IPS-15b (cell line): ENCODE results near the gene SF3B1.
"Not testable (repeated sequence)": the region's sequence is repeated elsewhere in the genome, so short reads cannot be mapped to it uniquely, and the experiment has no call there.

Source experiments
- H3K27me3 ChIP-seq: one replicate; pipeline ENCODE4 v1.6.1; 2013; ENCODE audit warnings: low read length; ENCODE audit not compliant: control insufficient read depth, insufficient read depth
- H3K36me3 ChIP-seq: one replicate; pipeline ENCODE4 v1.6.1; 2013; ENCODE audit warnings: low read length; ENCODE audit not compliant: control insufficient read depth, insufficient read depth
- H3K4me1 ChIP-seq: one replicate; pipeline ENCODE4 v1.6.1; 2013; ENCODE audit warnings: mild to moderate bottlenecking, low read length; ENCODE audit not compliant: control insufficient read depth, insufficient read depth
- H3K4me3 ChIP-seq: one replicate; pipeline ENCODE4 v1.5.1; 2013; ENCODE audit warnings: low read depth, low read length
- H3K9ac ChIP-seq: one replicate; pipeline ENCODE4 v1.6.1; 2013; ENCODE audit warnings: low read depth, mild to moderate bottlenecking, low read length
- H3K9me3 ChIP-seq: one replicate; pipeline ENCODE4 v1.6.1; 2013; ENCODE audit warnings: mild to moderate bottlenecking, low read length; ENCODE audit not compliant: control insufficient read depth, insufficient read depth

The SF3B1 gene

DNA sequence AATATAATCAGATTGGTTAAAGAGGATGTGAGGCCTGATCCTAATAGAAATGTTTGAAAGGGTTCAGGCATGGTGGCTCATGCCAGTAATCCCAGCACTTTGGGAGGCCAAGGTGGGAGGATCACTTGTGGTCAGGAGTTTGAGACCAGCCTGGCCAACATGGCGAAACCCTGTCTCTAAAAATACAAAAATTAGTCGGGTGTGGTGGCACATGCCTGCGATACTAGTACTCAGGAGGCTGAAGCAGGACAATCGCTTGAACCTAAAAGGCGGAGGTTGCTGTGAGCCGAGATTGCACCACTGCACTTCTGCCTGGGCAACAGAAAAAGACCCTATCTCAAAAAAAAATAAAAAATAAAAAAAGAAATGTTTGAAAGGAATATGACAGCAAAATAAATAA, 2.3 kb downstream of the SF3B1 start:
- H3K4me1 ChIP-seq, H3K9me3 ChIP-seq, H3K9ac ChIP-seq, H3K4me3 ChIP-seq, H3K27me3 ChIP-seq, H3K36me3 ChIP-seq: not testable (repeated sequence)

DNA sequence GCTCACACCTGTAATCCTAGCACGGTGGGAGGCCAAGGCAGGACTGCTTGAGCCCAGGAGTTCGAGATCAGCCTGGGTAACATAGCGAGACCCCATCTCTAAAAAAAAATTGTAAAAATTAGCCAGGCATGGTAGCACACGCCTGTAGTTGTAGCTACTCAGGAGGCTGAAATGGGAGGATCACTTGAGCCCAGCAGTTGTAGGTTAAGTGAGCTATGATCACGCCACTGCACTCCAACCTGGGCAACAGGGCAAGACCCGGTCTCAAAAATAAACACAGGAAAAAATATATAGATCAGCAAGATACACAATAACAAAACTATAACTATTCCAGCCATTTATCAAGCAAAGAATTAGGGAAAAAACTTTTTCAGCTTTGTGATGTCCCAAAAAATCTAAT, 3.0 kb downstream of the SF3B1 start:
- peaks cover 3% of the 10 kb centered on the region for H3K4me1 ChIP-seq
- no peak overlapping the region for H3K9ac ChIP-seq
- no peaks in the 10 kb centered on the region for H3K9me3 ChIP-seq
- no peak overlapping the region for H3K4me3 ChIP-seq
- H3K27me3 ChIP-seq: no peaks in the 10 kb centered on the region
- H3K36me3 ChIP-seq: no peaks in the 10 kb centered on the region

DNA sequence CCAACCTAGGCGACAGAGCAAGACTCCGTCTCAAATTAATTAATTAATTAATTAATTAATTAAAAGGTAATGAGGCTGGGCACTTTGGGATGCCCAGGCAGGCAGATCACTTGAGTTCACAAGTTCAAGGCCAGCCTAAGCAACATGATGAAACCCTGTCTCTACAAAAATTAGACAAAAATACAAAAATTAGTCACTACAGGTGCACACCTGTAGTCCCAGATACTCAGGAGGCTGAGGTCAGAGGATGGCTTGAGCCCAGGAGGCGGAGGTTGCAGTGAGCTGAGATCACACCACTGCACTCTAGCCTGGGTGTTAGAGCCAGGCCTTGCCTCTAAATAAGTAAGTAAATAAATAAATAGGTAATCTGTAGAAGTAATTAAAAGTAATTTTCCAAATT, 6.8 kb downstream of the SF3B1 start:
- no peaks in the 10 kb centered on the region for H3K36me3 ChIP-seq
- H3K4me3 ChIP-seq: no peak overlapping the region
- H3K4me1 ChIP-seq: peaks cover under 1% of the 10 kb centered on the region
- H3K9me3 ChIP-seq: no peaks in the 10 kb centered on the region
- no peaks in the 10 kb centered on the region for H3K27me3 ChIP-seq
- no peak overlapping the region for H3K9ac ChIP-seq

DNA sequence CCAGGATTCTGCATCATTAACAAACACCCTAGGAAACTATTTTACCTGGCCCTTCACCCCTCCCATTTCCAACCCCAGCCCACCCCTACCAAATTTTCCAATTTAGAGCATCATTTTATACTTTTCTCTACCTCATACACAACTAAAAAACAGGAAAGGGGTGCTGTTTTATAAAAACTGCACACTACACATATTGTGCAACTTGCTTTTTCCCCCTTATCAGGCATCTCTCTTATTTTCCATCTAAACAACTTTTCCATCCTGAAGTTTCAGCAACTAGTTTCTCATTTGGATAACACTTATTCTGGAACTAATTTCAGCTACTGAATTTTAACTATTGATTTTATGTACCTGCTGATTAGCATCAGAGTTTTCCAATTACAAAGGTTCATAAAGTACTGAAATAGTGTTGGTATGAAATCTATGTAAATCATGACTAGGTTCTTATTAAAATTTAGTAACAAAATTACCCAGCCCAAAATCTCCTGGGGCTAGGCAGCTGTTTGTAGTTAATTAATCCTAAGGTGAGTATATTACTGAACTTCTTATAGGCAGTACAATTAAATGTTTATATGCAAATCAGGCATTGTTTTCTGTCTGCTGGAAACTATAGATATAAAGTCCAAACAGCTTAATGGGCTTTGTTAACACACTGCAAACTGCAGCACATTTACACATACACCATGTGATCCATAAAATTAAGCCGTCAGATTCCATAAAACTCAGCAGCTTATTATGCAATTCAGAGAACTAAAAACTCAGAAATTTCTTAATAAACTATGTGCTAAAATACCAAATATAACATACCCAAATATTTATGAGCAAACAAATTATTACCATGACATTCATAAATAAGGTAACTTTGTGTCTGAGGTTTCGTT, 7.9 kb downstream of the SF3B1 start:
- no peak overlapping the region for H3K9ac ChIP-seq
- no peaks in the 10 kb centered on the region for H3K4me1 ChIP-seq
- H3K4me3 ChIP-seq: no peak overlapping the region
- H3K27me3 ChIP-seq: no peaks in the 10 kb centered on the region
- no peaks in the 10 kb centered on the region for H3K9me3 ChIP-seq
- H3K36me3 ChIP-seq: no peaks in the 10 kb centered on the region

DNA sequence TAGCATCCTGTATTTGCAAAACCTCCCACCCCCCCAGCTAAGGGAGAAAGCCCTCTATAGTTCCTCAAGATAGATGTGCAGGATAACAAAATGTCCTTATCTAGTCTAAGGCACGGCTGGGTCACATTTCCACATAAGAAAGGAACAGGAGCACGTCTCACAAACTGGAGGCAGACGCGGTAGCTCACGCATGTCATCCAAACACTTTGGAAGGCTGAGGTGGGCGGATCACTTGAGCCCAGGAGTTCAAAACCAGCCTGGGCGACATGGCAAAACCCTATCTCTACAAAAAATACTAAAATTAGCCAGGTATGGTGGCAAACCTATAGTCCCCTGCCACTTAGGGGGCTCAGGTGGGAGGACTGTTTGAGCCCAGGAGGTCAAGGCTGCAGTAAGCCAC, 9.3 kb downstream of the SF3B1 start:
- peaks cover 4% of the 10 kb centered on the region for H3K36me3 ChIP-seq

DNA sequence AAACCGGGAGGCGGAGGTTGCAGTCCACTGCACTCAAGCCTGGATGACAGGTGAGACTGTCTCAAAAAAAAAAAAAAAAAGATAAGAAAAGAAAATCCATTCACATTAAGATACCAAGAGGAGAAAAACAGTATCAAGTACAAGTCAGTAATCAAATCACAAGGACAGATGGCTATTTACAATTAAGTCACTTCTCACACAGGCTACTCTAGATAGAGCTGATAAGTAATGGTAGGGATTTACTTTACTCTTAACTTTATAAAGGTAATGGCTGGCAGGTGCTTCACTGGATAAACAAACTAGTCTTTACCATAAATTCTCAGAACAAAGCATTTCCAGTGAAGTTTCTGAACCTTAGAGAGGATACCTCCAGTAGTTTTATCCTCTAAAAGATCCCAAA, 11.5 kb downstream of the SF3B1 start:
- H3K9ac ChIP-seq: no peak overlapping the region
- no peaks in the 10 kb centered on the region for H3K27me3 ChIP-seq
- no peak overlapping the region for H3K4me3 ChIP-seq
- no peaks in the 10 kb centered on the region for H3K4me1 ChIP-seq
- H3K36me3 ChIP-seq: peaks cover 9% of the 10 kb centered on the region
- no peaks in the 10 kb centered on the region for H3K9me3 ChIP-seq

More for the DNA sequence above, 9.3 kb downstream of the SF3B1 start:
- Histone ChIP-seq H3K9me3 (no peaks in the 10 kb centered on the region), H3K4me3 (no peak overlapping the region), H3K27me3 (no peaks in the 10 kb centered on the region), H3K4me1 (no peaks in the 10 kb centered on the region), H3K9ac (no peak overlapping the region)

DNA sequence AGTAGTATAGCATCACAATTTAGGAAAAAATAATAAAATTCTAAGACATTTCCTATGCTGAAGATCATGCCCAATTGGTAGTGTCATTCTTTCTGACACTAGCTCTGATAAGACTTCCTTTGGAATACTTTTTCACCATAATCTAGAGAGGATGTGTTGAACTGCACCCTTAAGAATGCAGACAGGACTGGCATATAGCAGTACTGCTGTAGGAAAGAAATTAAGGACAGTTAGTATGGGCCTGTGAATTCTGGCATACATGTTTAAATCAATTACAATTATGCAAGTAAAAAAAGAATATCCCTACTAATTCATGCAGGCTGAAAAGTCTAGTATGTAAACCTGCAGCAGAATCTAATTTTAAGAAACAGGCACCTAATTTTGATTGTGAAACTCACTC, 15.4 kb downstream of the SF3B1 start:
- no peaks in the 10 kb centered on the region for H3K9me3 ChIP-seq
- H3K4me3 ChIP-seq: no peak overlapping the region
- H3K4me1 ChIP-seq: no peaks in the 10 kb centered on the region
- H3K36me3 ChIP-seq: peaks cover 32% of the 10 kb centered on the region
- no peaks in the 10 kb centered on the region for H3K27me3 ChIP-seq
- no peak overlapping the region for H3K9ac ChIP-seq

DNA sequence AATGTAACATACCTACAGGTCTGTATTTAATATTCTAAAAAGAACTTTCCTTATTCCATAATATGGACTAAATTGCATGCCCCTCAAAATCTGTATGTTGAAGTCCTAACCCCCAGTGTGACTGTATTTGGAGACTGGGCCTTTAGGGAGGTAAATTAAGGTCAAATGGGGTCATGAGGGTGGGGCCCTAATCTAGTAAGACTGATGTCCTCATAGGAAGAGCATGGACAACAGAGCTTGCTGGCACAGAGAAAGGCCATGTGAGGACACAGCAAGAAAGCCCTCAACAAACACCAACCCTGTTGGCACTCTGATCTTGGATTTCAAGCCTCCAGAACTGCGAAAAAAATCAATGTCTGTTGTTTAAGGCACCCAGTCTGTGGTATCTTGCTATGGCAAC, 18.6 kb downstream of the SF3B1 start:
- peaks cover 41% of the 10 kb centered on the region for H3K36me3 ChIP-seq

DNA sequence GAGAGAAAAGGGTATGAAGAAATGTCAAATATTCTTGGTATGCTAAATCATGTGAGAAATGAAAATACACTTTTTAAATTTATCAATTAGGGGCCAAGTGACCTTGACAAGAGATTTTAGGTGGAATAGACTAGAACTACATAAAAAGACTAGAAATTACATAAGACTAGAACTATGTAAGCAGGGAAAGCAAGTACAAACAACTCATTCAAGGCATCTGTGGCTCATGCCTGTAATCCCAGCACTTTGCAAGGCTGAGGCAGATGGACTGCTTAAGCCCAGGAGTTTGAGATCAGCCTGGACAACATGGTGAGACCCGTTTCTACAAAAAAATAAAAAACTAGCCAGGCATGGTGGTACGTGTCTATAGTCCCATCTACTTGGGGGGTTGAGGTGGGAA, 20.3 kb downstream of the SF3B1 start:
- H3K9me3 ChIP-seq: no peaks in the 10 kb centered on the region
- no peak overlapping the region for H3K4me3 ChIP-seq
- H3K27me3 ChIP-seq: no peaks in the 10 kb centered on the region
- H3K9ac ChIP-seq: no peak overlapping the region
- peaks cover 50% of the 10 kb centered on the region for H3K36me3 ChIP-seq
- H3K4me1 ChIP-seq: no peaks in the 10 kb centered on the region

More for the DNA sequence above, 18.6 kb downstream of the SF3B1 start:
- H3K9me3 ChIP-seq: no peaks in the 10 kb centered on the region
- H3K9ac ChIP-seq: no peak overlapping the region
- no peaks in the 10 kb centered on the region for H3K4me1 ChIP-seq
- no peak overlapping the region for H3K4me3 ChIP-seq
- no peaks in the 10 kb centered on the region for H3K27me3 ChIP-seq

DNA sequence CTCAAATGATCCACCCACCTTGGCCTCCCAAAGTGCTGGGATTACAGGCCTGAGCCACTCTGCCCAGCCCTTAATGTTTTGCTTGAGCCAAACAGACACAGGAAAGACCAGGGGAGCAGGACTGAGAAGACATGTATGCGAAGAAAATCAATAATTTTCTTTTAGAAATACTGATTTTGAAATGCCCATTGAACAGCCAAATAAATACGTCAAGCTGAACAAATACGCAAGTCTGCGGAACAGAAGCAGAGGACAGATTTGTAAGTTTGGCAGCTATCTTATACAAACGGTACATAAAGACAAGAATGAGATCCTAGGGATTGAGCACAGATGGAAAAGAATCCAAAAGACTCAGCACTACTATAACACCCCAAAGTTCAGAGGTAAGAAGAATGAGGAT, 20.8 kb downstream of the SF3B1 start:
- H3K36me3 ChIP-seq: peaks cover 54% of the 10 kb centered on the region

DNA sequence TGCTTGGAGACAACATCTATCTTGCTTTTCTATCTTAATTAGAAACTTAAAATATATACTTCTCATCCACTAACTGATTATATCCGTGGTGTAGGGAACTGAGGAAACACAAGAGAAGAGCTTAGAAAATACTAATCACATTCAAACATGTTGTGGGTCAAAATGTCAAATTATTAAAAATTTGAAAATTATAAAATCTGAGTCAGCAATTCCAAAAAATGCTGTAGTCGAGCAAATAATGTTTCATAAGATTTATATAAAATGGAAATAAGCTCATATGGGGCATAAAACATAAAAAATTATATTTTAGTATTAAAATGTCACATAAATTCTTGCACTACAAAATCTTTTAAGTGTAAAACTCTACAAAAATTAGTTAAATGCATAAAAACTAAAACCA, 29.2 kb downstream of the SF3B1 start:
- H3K27me3 ChIP-seq: no peaks in the 10 kb centered on the region
- no peak overlapping the region for H3K4me3 ChIP-seq
- peaks cover 42% of the 10 kb centered on the region for H3K36me3 ChIP-seq
- H3K4me1 ChIP-seq: no peaks in the 10 kb centered on the region
- no peaks in the 10 kb centered on the region for H3K9me3 ChIP-seq
- no peak overlapping the region for H3K9ac ChIP-seq

More for the DNA sequence above, 20.8 kb downstream of the SF3B1 start:
- Histone ChIP-seq H3K4me3 (no peak overlapping the region), H3K4me1 (no peaks in the 10 kb centered on the region), H3K9ac (no peak overlapping the region), H3K9me3 (no peaks in the 10 kb centered on the region), H3K27me3 (no peaks in the 10 kb centered on the region)

DNA sequence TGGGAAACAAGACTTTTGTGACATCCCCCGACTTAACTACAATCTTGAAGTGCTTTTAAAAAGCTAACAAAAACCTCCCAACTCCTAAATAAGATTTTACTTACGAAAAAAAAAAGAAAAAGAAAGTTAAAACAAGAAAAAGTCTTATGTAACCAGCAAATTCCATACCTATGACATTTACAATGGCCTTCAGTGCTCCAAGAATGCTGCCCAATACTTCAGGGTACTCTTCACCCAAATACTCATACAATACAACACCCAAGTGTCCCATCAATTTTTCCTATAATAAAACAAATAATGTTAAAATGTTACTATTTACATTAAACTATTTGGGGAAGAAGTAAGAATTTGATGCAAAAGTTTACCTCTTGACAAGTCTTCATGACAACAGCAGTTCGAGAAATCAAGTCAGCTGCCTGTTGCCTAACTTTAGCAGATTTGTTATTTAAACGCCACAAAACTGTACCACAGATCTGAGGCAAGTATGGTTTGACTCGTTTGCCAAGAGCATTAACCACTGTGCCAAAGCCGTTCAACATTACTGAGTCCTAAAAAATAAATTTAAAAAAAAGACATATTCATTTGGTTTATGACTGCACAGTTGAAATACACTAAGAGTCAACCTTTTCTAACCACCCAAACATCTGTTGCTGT, 34.8 kb downstream of the SF3B1 start:
- Histone ChIP-seq H3K9me3 (no peaks in the 10 kb centered on the region), H3K36me3 (peaks cover 36% of the 10 kb centered on the region), H3K4me3 (no peak overlapping the region), H3K27me3 (no peaks in the 10 kb centered on the region), H3K9ac (no peak overlapping the region), H3K4me1 (no peaks in the 10 kb centered on the region)
